Chondrocyte (in vitro differentiated cells): Measurements from ENCODE around the gene PCCA. TPM values are rescaled to one million over a fixed set of nuclear protein-coding genes. Genes with fewer than 3 reads are reported as not detected.

Experiments used
- DNase-seq: peaks from one replicate; pipeline ENCODE4 v3.0.0; 2021; ENCODE audit warnings: mixed read lengths, low spot score
- H3K27ac Mint-ChIP-seq: one replicate; pipeline ENCODE4 v1.8.0; 2021; ENCODE audit warnings: mild to moderate bottlenecking, moderate library complexity, mixed read lengths; ENCODE audit not compliant: unreplicated experiment
- H3K27me3 Mint-ChIP-seq: 2 replicates; pipeline ENCODE4 v1.8.0; 2021; ENCODE audit warnings: low read depth, mixed read lengths
- H3K36me3 Mint-ChIP-seq: 2 replicates; pipeline ENCODE4 v1.8.0; 2021; ENCODE audit warnings: low read depth, mixed read lengths
- H3K4me1 Mint-ChIP-seq: 2 replicates; pipeline ENCODE4 v1.8.0; 2021; ENCODE audit warnings: low read depth, mild to moderate bottlenecking, mixed read lengths
- H3K4me3 Mint-ChIP-seq: one replicate; pipeline ENCODE4 v1.8.0; 2021; ENCODE audit warnings: mild to moderate bottlenecking, moderate library complexity, mixed read lengths; ENCODE audit not compliant: unreplicated experiment
- H3K9me3 Mint-ChIP-seq: 2 replicates; pipeline ENCODE4 v1.8.0; 2021; ENCODE audit warnings: low read depth, mixed read lengths
- total RNA-seq: library from RNA; stranded (reverse); gene quantifications from 3 replicates; pipeline ENCODE4 v1.2.1, GENCODE V29; 2021
- TF ChIP-seq, protein P1 (sequence below): fragments of 200-600 bp; sonication (generic); IDR thresholded peaks from 2 replicates; pipeline ENCODE4 v1.5.0; 2021; ENCODE audit warnings: antibody characterized with exemption, mild to moderate bottlenecking, moderate library complexity

The PCCA gene
- total RNA-seq, 1 donor from 2014 or later = 15.1 TPM

DNA sequence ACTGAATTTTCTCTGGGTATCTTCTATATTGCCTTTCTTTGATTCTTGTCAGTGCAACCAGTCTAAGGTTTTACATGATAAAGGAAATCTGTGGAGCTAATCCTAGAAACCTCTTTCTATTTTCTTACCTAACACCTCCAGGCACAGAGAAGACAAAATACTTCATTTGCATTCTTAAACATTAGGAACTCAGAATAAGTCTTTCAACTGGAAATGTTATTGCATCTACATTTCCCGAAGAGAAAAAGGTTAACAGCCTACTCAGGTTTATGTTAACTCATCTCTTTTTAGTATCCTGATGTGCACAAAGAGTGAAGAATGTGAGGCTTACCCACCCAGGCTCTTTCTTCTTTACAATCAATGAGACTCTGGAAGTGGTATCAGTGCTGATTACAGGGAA is 106.7 kb downstream of the PCCA start:
- TF ChIP-seq, protein P1, sequence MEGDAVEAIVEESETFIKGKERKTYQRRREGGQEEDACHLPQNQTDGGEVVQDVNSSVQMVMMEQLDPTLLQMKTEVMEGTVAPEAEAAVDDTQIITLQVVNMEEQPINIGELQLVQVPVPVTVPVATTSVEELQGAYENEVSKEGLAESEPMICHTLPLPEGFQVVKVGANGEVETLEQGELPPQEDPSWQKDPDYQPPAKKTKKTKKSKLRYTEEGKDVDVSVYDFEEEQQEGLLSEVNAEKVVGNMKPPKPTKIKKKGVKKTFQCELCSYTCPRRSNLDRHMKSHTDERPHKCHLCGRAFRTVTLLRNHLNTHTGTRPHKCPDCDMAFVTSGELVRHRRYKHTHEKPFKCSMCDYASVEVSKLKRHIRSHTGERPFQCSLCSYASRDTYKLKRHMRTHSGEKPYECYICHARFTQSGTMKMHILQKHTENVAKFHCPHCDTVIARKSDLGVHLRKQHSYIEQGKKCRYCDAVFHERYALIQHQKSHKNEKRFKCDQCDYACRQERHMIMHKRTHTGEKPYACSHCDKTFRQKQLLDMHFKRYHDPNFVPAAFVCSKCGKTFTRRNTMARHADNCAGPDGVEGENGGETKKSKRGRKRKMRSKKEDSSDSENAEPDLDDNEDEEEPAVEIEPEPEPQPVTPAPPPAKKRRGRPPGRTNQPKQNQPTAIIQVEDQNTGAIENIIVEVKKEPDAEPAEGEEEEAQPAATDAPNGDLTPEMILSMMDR = no peak
- no peaks in the 10 kb centered on the region for H3K36me3 Mint-ChIP-seq
- no peaks in the 10 kb centered on the region for H3K4me1 Mint-ChIP-seq
- no peak overlapping the region for H3K4me3 Mint-ChIP-seq
- DNase-seq = no peak
- H3K9me3 Mint-ChIP-seq = no peaks in the 10 kb centered on the region
- no peaks in the 10 kb centered on the region for H3K27me3 Mint-ChIP-seq
- H3K27ac Mint-ChIP-seq = no peak overlapping the region

DNA sequence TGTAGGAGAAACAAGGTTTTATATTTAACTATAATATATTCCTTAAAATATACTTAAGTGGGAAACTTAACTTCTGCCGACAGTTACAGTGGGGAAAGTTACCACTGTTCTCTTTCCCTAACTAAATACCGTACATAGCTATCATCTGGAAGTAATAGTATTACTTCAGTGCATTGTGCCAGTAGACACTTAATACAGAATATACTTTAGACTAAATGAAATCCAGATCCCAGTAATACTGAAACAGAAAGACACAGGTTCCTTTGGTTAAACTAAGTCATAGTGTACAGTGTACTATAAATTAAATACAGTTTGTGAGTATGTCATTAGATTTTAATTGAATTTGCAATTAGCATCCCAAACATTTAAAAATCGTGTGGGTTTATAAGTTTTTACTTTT is 107.5 kb downstream of the PCCA start:
- TF ChIP-seq, protein P1 = no peak
- no peak overlapping the region for H3K27ac Mint-ChIP-seq
- no peaks in the 10 kb centered on the region for H3K9me3 Mint-ChIP-seq
- H3K4me1 Mint-ChIP-seq = no peaks in the 10 kb centered on the region
- DNase-seq = no peak
- H3K27me3 Mint-ChIP-seq = no peaks in the 10 kb centered on the region
- no peaks in the 10 kb centered on the region for H3K36me3 Mint-ChIP-seq
- no peak overlapping the region for H3K4me3 Mint-ChIP-seq

DNA sequence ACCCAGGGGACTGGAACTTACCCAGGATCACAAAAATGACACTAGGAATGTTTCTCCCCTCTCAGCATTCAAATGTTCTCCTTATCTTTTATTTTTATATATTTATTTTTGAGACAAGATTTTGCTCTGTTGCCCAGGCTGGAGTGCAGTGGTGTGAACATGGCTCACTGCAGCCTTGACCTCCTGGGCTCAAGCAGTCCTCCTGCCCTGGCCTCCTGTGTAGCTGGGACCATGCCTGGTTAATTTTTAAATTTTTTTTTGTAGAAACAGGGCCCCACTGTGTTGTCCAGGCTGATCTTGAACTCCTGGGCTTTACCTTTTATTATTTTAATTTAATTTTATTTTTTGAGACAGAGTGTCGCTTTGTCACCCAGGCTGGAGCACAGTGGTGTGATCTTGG is 108.2 kb downstream of the PCCA start:
- no peak overlapping the region for H3K4me3 Mint-ChIP-seq
- no peaks in the 10 kb centered on the region for H3K9me3 Mint-ChIP-seq
- H3K27ac Mint-ChIP-seq = no peak overlapping the region
- TF ChIP-seq, protein P1 = no peak
- H3K27me3 Mint-ChIP-seq = no peaks in the 10 kb centered on the region
- H3K36me3 Mint-ChIP-seq = peaks cover 1% of the 10 kb centered on the region
- H3K4me1 Mint-ChIP-seq = no peaks in the 10 kb centered on the region
- DNase-seq = no peak

DNA sequence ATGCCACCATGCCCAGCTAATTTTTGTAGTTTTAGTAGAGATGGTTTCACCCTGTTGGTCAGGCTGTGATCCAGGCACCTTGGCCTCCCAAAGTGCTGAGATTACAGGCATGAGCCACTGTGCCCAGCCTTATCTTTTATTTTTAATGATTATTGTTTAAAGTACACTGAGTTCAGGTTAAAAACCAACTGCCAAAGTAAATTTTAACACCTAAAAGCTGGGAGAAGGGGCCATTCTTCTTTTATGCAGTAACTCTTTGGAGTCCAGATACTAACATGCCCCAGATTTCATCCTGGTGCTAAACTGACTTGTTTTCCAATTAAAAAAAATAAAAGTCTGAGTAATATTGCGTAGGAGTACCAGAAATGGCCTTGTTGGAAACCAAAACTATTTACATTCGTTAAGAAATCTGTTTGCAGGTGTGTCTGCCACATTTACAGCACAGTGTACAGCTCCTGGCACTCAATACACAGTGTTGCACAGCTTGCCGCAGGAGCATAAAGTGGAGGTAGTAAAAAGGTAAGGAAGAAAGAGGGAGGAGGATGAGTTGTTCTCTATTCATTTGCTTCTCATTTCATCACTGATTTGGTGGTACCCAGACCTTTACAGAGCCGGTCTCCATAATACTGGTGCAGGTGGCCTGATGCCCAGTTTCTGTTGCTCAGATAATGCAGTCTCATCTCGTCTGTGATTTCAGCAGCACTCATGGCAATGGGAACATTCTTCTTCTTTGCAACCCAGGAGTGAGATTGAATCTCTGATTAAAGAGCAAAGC is 108.9 kb downstream of the PCCA start:
- H3K4me1 Mint-ChIP-seq = no peaks in the 10 kb centered on the region
- no peak overlapping the region for H3K27ac Mint-ChIP-seq
- H3K9me3 Mint-ChIP-seq = peaks cover 5% of the 10 kb centered on the region
- H3K36me3 Mint-ChIP-seq = peaks cover 2% of the 10 kb centered on the region
- H3K4me3 Mint-ChIP-seq = no peak overlapping the region
- TF ChIP-seq, protein P1 = no peak
- no peak for DNase-seq
- H3K27me3 Mint-ChIP-seq = no peaks in the 10 kb centered on the region

DNA sequence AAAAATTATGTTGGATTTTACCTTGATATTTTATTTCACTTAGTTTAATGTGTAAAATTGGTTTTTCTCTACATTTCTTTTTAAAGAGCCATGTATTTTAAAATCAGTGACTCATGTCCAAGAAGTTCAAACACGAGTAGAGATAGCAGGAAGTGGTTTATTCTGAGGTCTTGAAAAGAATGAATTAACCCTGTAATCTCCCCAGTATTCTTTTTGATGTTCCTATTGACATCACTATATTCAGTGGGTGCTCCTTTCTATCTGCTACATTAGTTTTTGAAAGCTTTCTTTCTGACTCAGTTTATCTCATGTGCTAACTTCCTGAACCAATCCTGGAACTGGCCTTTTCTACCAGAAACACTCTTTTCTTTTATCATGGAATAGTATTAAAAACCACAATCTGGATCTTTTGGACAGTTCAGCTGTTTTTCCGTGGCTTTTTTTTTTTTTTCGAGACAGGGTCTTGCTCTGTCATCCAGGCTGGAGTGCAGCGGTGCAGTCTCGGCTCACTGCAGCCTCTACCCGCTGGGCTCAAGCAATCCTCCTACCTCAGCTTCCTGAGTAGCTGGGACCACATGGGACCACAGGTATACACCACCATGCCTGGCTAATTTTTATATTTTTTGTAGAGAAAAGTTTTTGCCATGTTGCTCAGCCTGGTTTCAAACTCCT is 114.9 kb downstream of the PCCA start:
- no peak for DNase-seq
- Mint-ChIP-seq H3K4me3 (no peak overlapping the region), H3K36me3 (peaks cover 2% of the 10 kb centered on the region), H3K27ac (peak overlapping the region; percentile 88), H3K27me3 (no peaks in the 10 kb centered on the region), H3K9me3 (peaks cover 5% of the 10 kb centered on the region), H3K4me1 (peaks cover 12% of the 10 kb centered on the region)
- TF ChIP-seq, protein P1 = no peak
